SK-MEL-5 (cell line): ENCODE data around the gene FAM156A. TPM values are rescaled to one million over a fixed set of nuclear protein-coding genes. Genes with fewer than 3 reads are reported as not detected.
"Not testable (repeated sequence)": the region's sequence is repeated elsewhere in the genome, so short reads cannot be mapped to it uniquely, and the experiment has no call there.

ENCODE experiments used
- DNase-seq: peaks from one replicate; pipeline ENCODE4 v3.0.0-alpha.2; 2016; ENCODE audit warnings: low read depth, low spot score
- in situ Hi-C: cut with HindIII; loops from 2 replicates; pipeline ENCODE4 v1.10.0; 2016; ENCODE audit warnings: low sequenced_read_pairs, high pct_unique_total_duplicates, low pct_unique_long_range_greater_than_20kb
- total RNA-seq: library from RNA; depleted of rRNA; stranded (reverse); fragments of >200 nt; shearing (Covaris generic); gene quantifications from 2 replicates; pipeline ENCODE4 v1.2.3, GENCODE V29; 2014; rRNA removed

The FAM156A gene
- total RNA-seq, 1 experiment from 2014 or later = 3.1 TPM

DNA sequence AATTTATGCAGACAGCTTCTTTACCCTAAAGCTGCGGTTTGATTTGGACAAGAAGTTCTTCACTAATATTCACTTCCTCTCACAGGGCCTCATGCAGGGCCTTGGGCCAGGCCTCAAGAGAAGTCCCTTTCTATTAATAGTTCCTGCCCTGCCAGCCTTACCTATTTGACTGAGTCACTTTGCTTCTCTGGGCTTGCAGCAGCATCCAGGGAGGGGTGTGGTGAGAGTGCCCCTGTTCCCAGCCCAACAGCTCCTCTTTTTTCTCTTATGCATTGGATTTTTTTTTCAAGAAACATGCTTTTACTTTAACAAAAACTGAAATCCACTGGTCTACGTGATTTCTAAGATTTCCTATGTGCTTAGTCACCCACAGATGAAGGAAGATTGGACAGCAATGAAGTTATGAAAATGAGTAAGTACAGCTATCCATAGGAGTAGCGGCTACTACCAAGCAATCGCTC, 34.5 kb downstream of the FAM156A start:
- no peak for DNase-seq
- in situ Hi-C loops = no loop called here

DNA sequence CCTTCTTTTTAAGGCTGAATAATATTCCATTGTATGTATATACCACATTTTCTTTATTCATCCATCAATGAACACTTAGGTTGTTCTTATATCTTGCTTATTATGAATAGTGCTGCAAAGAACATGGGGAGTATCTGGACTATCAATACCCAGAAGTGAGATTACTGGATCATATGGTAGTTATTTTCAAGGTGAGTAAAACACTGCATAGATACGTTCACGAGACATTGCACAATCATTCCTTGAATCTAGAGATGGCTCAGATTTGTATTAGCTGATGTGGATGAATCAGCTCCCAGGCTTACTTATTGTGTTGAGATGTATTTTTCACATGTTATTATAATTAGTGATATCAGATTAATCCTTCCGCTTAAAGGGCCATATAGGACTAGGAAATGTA, 43.6 kb downstream of the FAM156A start:
- DNase-seq, in situ Hi-C loops: not testable (repeated sequence)

DNA sequence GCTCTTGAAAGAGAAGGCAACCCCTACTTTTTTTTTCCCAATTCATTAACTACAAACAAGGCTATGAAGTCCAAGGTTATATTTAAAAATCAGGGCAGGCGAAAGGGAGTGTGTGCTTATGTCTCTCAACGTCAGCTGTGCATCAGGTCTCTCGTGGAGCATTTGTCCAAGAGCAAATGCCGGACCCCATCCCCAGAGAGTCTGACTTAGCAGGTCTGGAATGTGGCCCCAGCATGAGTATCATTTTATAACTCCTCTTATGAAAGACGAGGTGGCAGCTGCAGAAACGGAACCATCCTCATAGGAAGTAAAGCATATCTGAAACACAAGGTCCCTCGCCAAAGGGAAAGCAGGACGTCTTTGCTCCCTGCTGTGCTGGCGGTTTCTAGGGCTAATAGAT, 44.6 kb downstream of the FAM156A start:
- DNase-seq, in situ Hi-C loops: not testable (repeated sequence)

DNA sequence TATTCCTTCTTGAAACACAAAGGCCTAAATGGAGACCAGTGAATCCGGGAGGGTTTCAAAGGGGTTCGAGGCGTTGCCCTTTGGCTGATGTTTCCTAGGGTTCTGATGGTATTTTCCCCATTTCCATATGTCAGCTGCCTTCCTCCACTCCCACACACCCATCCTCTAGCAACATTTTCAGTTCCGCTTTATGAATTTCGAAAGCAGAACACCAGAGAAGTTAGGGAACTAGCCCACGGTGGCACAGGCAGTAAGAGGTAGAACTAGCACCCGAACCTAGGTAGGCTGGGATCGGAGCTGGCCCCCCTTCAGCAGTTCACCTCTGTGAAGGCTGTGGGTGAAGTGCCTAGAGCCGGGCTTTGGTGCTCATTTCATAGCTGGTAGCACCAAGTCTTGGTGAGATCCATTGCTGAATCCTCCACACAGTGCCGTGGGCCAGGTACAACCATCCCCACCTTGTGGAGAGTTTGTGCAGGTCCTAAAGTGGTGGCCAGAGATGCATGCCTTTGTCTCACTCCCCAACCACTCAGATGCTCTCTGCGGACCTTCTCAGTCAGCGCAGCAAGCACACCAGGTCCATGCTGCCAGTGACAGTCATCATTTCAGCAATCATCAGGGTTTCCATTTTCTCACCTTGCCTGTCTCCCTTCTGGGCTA, 48.9 kb downstream of the FAM156A start:
- in situ Hi-C loops, DNase-seq: not testable (repeated sequence)

DNA sequence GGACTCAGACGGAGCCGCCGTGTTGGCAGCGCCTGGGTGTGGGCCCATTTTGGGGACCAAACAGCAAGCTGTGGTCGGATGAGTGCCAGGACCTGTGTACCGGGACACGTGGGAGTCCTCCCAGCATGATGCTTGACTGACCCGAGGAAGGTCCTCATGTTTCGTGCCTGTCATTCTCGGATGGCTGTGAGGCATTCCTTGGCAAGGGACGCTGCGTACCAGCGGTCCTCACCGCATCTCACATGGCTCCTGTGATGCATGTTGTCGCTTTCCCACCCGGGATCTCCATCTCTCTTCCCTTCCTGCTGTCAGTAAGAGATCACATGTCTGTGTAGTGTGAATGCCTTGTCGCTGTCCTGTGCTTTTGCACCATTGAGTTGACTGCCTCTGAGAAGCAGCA, 50.4 kb downstream of the FAM156A start:
- DNase-seq = not testable (repeated sequence)

DNA sequence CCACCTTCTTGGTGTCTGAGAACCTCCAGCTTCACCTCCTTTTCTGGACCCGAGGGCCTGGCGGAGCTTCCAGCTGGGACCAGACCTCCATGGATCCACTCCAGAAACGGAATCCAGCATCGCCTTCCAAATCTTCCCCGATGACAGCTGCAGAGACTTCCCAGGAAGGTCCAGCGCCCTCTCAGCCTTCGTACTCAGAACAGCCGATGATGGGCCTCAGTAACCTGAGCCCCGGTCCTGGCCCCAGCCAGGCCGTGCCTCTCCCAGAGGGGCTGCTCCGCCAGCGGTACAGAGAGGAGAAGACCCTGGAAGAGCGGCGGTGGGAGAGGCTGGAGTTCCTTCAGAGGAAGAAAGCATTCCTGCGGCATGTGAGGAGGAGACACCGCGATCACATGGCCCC, 51.2 kb downstream of the FAM156A start:
- DNase-seq, in situ Hi-C loops: not testable (repeated sequence)

More for the DNA sequence above, 50.4 kb downstream of the FAM156A start:
- in situ Hi-C loops = not testable (repeated sequence)

DNA sequence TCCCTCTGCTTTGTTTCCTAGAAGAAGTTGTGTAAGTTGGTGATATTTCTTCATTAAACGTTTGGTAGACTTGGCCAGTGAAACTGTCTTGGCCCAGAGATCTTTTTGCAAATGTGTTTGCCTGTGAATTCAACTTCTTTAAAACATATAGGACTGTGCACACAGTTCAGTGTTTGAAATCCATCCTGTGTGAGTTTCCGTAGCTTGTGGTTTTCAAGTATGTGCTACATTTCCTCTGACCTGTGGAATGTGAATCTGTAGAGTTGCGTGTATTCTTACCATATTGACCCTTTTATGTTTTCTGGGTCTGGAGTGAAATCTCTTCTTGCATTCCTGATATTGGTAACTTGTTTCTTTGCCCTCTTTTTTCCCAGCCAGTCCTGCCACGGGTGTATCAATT, 52.2 kb downstream of the FAM156A start:
- in situ Hi-C loops, DNase-seq: not testable (repeated sequence)

DNA sequence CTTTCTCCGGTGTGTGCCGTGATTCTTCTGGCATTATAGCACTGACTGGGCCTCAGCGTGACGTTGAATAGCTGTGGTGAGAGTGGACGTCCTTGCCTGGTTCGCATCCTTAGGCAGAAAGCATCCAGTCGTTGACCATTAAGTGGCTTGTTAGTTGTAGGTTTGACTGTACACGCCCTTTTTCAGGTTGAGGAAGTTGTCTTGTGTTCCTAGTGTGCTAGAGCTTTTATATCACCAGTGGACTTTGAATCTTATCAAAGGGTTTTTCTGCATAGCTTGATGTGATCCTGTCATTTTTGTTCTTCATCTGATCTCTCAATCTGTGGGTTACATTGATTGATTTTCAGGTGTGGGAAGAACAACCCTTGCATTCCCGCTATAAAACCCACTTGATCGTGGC, 52.8 kb downstream of the FAM156A start:
- DNase-seq, in situ Hi-C loops: not testable (repeated sequence)

Other genes with a start within 250 kb of the FAM156A start
- gene SSX2B, start 207.3 kb downstream of the FAM156A start, total RNA-seq = not detected in 2 replicates
- gene SPANXN5, start 161.1 kb downstream of the FAM156A start, total RNA-seq = not detected in 2 replicates
- gene XAGE5, start 147.2 kb downstream of the FAM156A start, total RNA-seq = not detected in 2 replicates
- not detected in 2 replicates for gene XAGE3, start 90.4 kb downstream of the FAM156A start, total RNA-seq
- 7.5 and 9.1 TPM in 2 replicates for gene FAM156B, start 61.2 kb downstream of the FAM156A start, total RNA-seq
- not detected in 2 replicates for gene GPR173, start 90.3 kb upstream of the FAM156A start, total RNA-seq
- gene TSPYL2, start 123.8 kb upstream of the FAM156A start, total RNA-seq = 4.6 and 5.4 TPM in 2 replicates
- 7.9 and 8.5 TPM in 2 replicates for gene KANTR, start 135.6 kb upstream of the FAM156A start, total RNA-seq